NCI-H2196 treated with DMSO at 0.1 percent for 48 hours (cell line): ENCODE results near the gene ZNF593.
A peak's percentile ranks its signal among the peaks of the same experiment; 100 is the strongest.

Experiments
- DNase-seq: peaks from one replicate; lab custom pipeline; 2025; ENCODE audit not compliant: unreplicated experiment; lab: John Stamatoyannopoulos, UW

The ZNF593 gene

DNA sequence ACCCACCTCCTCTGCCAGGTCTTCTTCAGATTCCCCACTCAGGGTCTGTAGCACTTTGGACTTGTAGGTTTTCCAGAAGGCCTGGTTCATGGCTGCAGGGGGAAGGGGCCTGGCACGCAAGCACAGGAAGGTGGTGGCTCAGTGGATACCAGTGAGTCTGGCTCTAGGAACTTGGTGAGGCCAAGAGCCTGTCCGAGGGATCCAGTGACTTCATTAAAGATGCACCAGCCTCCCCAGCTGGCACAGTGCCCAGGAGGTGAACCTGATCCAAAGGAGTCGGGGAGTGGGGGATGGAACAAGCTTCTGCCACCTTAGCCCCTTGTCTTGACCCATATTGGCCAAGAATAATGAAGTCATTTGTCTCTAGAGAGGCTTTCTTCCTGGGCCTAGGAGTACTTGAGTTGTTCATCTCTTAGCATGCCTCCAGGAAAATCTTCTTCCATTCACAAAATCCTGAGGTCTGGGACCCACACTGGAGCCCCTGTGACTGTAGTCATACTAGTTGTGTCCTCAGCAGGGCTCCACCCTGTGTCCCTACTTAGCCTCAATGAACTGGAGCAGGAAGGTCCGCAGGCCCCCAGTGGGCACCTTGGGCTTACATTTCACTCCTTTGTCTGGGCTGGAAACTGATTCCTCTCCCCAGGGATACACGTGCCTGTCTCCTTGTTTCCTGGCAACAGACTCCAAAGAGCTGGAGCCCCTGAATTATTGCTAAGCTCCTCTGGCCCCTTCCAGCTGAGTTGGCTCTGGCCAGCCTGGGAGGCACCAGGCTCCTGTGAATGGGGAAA, 1.1 kb upstream of the ZNF593 start, which contains the start of gene C1orf232:
Gene C1orf232 (minus strand): TSS at position 554 of the 788 bp plus-strand sequence. CDS start 464 bp downstream, at position 90.
- peak; percentile 45 for DNase-seq

DNA sequence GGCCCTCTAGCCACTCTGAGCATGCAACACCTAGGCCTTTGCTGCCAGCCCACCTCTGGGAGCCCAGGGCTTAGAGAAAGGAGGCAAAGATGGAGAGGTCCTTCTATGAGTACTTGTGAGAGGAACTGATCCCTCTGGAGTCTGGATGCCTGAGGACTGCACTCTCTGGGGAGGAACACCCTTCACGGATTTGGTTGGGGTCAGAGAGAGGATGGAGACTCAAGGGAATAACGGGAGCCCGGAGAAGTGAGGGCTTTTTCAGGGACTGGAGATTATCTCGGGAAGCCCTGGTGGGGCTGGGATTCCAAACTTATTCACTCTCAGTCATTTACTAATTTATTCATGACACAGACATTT, 532 bp upstream of the ZNF593 start:
- no peak for DNase-seq

DNA sequence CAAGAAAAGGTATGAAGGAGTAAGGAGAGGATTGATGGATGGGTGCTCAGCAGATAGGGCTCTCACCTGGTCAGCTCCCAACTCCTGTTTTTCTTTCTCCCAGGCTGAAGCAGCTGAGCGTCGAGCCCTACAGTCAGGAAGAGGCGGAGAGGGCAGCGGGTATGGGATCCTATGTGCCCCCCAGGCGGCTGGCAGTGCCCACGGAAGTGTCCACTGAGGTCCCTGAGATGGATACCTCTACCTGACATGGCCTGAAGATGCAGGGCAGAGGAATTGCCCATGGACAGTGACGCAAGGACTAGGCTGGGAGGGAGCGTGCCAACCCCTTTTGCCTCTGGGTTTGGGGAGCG, 739 bp downstream of the ZNF593 start:
- DNase-seq, result no peak

DNA sequence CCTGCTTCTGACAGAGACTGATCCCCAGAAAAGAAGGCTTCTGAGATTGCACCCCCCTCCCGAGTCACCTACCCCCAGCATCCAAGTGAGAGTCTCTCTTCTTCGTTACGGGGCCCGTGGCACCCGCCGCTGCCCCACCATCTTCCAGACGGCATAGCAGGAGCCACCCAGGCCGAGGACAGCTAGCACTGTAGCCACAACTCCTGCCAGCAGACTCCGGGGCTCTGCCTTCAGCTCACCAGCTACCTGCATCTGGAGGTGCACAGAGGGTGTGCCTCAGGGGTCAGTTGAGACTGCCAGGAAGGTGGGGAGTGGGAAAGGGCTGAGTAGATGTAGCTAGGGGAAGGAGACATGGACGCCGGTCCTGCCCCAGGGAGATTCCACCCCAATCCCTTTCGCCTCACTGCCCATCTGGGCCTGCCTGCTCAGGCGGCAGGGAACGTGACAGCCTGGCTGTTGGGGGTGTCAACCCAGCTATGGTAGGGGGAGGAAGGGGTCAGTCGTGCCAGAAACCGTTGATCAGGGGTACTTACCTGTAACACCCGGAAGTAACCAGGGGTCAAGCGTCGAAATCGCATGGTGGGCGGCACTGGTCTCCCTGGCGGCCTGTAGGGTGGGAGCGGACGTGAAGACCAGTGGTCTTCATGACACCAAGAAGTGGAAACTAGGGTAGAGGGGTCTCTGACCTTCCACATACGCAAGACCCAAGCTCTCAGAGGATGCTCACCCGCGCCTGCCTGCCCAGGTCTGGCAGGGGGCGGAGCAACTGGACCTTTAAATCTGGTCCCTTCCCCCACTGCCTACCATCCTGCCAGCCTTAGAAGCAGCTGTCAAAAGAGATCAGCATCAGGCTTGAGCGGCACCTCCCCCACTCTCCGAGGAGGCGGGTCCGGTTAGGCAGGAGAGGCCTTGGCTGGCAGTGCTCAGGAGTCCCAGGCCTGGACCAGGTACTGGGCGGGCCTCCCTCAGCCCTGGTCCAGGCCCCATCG, 1.7 kb downstream of the ZNF593 start, which contains the start of gene ZNF593OS:
Gene ZNF593OS (minus strand): TSS at position 749 of the 989 bp plus-strand sequence. CDS start 171 bp downstream, at position 578.
- DNase-seq, result no peak

DNA sequence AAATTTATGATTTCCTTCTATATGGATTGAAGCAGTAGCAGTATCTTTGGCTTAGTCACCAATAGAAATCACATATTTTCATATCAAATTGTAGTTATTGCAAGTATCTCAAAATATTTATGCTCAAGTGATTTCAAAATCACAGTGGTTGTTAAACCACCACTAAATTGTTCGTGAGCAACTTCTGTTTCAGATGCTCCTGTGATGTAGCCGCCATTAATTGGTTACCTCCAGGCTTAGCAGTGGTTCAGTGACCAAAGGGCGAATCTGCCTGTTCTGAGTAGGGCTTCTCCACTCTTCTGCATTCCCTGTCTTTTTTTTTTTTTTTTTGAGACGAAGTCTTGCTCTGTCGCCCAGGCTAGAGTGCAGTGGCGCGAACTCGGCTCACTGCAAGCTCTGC, 5.6 kb downstream of the ZNF593 start:
- DNase-seq, result no peak

DNA sequence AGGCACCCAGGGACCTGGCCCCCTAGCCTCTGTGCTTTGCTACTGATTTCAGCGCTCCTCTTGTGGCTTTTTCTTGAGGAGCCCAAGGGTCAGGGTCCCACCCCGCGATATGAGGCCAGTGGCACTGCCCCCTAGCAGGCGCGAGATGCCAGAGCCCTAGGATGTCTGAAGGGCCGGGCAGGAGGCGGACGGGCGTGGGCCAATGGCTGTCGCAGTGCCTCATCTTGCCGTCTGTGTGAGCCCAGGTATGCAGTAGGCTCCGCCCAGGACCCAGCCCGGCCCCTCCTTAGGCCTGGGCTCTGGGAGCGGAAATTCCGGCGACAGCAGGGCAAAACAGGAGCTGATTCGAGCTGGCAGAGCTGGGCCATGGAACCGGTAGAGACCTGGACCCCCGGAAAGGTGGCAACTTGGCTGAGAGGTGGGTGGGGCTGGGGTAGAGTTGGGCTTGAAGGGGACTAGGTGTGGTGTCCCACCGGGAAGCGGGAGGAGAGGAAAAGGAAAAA, 7.5 kb downstream of the ZNF593 start, which contains the start of gene CNKSR1:
Gene CNKSR1 (plus strand): TSS at position 310 of the 503 bp plus-strand sequence. CDS start 57 bp downstream, at position 367.
- DNase-seq, result peak; percentile 68

DNA sequence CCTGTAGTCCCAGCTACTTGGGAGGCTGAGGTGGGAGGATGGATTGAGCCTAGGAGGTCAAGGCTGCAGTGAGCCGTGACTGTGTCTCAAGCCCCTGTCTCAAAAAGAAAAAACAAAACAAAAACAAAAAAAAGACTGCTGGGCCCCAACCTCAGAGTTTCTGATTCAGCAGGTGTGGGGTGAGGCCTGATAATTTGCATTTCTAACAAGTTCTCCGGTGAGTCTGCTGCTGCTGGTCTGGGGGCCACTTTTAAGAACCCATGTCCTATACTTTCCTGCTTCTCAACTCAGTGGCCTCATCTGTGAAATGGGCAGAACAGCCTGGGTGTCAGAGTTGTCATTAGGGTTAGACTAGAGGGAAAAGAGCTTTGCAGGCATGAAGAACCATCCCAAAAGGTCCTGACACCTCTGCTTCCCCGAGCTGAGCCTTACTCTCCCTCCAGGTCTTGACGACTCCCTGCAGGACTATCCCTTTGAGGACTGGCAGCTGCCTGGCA, 10.3 kb downstream of the ZNF593 start:
- DNase-seq, result no peak

DNA sequence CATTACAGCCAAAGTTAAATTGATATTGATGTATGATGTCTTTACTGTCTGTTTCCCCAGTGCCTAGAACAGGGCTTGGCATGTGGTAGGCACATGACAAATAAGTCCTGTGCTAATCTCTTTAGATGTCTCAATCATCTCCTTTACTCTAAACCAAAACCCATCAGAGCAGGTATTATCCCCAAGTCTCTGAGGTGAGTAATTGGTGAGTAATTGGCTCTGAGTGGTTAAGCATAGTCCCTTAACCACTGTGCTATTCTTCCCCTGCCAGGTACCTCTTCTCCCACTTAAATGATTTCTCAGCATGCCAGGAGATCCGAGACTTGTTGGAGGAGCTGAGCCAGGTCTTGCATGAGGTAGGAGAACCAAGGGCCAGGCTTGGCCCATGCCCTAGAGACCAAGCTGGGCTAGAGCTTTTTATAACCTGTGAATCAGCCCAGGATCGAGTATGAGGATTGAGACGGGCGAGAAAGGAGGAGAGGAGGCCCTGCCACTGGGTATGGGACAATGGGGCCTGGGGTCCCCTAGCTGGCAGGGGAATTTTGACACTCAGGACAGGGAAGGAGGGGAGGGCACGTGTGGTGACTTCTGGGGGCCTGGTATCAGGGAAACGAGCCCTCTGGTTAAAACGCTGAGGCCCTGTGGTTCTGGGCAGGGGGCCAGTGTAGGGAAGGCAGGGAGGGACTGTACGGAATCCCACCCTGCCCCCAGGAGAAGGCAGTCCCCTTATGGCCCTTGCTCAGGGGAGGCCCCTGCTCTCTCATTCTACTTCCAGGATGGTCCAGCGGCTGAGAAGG, 12.1 kb downstream of the ZNF593 start:
- DNase-seq, result no peak

DNA sequence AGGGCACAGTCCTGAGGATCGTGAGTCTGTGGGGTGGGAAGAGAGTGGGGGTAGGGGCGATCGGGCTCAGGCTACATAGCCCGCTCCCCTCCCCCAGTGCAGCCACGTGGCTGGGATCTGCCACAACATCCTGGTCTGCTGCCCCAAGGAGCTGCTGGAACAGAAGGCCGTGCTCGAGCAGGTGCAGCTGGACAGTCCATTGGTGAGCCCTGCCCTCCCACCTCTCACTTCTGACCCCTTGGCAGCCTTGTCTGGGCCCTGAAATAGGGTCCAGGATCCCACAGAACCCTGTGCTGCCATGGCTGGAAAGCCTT, 12.6 kb downstream of the ZNF593 start:
- DNase-seq, result no peak

DNA sequence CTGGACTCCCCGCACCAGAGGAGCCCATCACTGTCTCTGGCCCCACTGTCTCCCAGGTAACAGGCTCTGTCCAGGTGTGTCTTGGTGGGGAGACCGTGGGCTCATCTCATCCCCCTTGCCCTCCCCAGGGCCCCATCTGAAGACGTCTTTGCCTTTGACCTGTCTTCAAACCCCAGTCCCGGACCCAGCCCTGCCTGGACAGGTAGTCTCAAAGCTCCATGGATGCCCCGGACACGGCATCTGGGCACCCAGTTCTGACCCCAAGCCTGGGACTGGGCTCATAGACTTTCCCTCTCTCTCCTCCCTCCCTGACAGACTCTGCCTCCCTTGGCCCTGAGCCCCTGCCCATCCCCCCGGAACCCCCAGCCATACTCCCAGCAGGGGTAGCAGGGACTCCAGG, 14.4 kb downstream of the ZNF593 start:
- no peak for DNase-seq

DNA sequence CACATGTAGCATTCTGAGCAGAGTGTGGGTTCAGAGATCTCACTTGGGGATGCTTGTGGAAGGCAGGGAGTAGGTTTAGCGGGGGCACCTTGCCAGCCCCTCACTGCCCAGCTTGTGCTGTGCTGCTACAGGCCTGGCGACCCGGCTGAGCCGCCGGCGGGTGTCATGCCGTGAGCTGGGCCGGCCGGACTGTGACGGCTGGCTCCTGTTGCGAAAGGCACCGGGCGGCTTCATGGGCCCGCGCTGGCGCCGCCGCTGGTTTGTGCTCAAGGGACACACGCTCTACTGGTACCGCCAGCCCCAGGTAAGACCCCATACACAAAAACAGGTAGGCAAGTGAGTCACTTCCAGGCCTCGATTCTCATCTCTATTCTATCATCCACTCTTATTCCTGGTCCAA, 15.2 kb downstream of the ZNF593 start:
- DNase-seq, result no peak

DNA sequence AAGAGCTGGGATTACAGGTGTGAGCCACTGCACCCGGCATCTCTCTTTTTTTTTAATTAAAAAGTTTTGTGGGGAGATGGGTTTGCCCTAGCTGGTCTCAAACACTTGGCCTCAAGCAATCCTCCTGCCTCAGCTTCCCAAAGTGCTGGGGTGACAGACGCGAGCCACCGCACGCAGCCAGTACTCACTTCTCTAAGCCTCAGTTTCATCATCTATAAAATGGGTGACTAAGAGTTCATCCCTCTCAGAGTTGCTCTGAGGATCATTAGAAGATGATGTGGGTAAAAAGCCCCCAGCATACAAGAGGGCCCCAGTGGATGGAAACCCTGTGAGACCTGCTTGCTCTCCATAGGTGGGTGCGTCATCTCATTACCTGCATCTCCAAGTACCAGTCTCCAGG, 18.2 kb downstream of the ZNF593 start:
- no peak for DNase-seq

DNA sequence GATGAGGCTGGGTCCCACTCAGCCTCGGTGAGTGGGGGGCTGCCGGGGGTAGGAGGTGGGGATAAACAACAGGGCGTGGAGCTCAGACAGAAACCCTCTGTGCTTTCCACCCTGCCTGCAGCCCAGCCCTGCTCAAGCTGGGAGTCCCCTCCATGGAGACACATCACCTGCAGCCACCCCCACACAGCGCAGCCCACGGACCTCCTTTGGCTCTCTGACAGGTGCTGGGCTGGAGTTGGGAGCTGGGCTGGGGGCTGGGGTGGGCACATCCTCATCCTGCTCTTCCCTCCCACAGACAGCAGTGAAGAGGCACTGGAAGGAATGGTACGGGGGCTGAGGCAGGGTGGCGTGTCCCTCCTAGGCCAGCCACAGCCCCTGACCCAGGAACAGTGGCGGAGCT, 18.8 kb downstream of the ZNF593 start:
- no peak for DNase-seq

DNA sequence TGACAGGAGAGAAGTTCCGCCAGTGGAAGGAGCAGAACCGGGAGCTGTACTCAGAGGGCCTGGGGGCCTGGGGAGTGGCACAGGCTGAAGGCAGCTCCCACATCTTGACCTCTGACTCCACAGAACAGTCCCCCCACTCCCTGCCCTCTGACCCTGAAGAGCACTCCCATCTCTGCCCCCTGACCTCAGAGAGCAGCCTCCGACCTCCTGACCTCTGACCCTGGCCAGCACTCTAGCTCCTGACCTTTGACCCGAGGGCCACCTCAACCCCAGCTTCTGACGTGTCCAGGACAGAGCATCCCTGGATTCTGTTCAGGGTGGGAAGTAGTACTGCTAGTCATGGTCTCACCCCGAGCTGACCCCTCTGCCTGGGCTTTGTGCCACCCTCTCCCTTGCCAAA, 19.6 kb downstream of the ZNF593 start:
- DNase-seq, result no peak

DNA sequence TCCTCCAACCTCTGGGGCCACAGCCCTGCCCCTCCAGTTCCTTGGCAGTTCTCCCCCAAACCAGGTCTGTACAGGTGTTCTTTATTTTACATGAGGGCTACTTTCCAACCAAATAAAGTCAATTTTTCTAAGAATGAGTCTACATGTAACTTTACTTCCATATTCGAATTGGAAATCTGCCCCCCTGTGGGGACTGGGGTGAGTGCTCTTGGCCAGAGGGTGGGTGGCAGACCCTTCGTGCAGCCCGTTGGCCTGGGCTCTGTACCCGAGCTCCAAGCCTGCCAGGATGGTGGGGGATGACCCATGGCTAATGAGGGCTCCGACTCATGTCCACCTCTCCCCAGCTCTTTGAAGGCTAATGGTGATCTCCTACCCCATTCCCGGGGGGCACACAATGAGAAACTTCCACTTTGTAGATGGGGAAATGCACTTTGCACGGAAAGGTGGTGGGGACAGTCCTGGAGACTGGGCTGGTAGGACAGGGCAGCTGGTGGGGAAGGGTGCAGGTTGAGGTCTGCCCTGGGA, 20.1 kb downstream of the ZNF593 start:
- DNase-seq, result no peak

DNA sequence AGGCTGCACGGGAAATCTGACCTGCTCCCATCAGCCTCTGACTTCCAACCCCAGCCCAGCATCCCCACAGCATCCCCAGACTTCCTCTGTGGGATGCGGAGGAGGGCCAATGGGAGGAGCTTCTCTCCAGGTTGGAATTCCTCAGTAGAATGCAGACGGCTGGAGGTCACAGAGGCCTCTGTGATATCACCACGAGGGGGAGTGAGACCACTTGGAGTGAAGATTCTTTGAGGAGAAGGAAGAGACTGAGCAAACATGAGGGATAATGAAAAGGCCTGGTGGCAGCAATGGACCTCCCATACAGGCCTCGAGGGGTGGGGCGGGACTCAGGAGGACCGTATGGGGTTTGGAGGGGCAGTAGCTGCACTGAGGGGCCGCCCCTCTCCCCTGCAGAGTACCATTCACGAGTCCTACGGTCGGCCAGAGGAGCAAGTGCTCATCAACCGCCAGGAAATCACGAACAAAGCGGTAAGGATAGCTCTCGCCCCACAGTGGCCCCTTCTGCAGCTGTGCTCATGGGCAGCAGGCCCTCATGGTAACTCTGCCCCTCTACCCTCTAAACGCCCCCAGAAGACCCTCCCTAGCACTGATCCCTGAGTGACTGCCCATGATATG, 20.8 kb downstream of the ZNF593 start, which contains the start of gene CATSPER4:
Gene CATSPER4 (plus strand): TSS at position 230 of the 615 bp plus-strand sequence. CDS start 26 bp downstream, at position 256.
- no peak for DNase-seq

DNA sequence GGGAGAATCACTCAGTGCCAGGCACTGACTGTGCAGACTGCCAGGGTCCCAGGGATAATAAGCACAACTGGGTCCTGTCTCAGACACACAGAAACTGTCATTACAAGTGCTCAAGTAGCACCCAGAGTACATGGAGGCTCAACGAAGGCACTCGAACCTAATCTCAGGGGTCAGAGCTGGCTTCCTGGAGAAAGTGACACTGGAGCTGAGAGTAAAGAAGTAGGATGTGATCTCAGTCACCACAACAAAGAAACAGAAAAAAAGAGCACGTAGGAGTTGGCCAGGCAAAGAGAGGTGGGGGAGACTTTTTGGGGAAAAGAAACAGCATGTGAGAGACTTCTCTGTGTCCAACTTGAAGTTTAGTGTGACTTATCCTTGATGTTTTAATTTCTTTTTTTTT, 22.0 kb downstream of the ZNF593 start:
- DNase-seq, result no peak

DNA sequence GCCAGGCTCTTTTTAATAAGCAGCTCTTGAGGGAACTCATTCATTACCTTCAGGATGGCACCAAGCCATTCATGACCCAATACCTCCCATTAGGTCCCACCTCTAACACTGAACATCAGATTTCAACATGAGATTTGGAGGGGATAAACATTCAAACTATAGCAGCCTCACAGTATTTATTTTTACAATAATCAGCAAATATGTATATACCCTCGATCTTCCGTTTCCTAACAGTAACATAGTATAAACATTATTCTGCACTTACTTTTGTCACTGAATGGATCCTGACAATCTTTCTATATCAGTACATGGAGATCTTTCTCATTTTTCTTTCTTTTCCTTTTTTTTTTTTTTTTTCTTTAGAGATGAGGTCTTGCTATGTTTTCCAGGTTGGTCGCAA, 26.1 kb downstream of the ZNF593 start:
- no peak for DNase-seq

DNA sequence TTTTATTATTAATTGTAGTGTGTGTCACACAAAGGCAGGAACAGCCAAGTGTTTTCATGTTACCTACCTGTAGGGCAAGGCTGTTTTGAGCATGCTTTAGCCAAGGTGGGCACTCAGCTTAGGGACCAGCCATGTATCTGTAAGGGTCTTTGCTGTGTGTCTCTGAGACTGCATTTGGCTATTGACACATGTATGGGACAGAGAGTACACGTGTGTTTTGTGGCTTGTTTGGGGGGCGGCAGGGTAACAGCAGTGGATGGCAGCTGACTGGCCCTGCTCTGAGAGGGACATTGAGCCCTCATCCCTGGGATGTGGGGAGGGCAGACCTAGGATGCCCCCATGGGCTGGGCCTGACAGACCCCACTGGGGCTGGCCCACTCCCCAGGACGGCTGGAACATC, 27.6 kb downstream of the ZNF593 start:
- no peak for DNase-seq

DNA sequence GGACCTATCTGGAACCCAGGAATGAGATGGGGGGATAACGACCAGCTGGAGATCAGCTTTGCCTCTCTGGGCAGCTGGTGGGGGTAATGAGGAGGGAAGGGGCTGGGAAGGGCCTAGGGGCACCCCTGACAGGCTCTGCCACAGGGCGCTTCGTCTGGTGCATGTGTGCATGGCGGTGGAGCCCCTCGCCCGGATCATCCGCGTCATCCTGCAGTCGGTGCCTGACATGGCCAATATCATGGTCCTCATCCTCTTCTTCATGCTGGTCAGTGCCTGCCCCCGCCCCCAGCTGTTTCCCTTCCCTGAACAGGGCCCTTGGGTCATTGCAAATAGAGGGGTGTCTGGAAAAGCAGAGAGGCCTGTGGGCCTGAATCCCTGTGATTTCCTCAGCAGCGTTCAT, 28.1 kb downstream of the ZNF593 start:
- DNase-seq, result no peak
